ENCODE data around the gene APBA1.
"Not testable (repeated sequence)": the region's sequence is repeated elsewhere in the genome, so short reads cannot be mapped to it uniquely, and the experiment has no call there.

The APBA1 gene

DNA sequence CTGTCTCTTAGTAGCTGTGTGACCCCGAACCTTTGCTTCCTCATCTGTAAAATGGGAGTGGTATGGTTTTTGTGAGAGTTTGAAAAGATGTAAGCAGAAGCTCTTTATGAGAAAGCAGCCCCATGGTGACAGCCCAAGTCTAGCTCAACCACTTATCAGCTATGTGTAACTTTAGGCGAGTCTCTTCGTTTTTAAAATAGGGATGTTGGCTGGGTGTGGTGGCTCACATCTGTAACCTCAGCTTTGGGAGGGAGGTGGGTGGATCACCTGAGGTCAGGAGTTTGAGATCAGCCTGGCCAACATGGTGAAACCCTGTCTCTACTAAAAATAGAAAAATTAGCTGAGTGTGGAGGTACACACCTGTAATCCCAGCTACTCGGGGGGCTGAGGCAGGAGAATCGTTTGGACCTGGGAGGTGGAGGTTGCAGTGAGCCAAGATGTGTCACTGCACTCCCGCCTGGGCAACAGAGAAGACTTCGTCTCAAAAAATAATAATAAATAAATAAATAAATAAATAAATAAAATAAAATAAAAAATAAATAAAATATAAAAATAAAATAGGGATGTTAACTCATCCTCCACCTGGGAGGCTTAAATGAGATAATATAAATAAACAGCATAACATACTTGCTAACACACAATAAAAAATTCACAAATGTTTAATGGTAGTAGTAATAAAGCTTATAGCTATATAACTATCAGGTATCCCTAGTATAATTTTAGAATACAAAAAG is 71.7 kb downstream of the APBA1 start:
- H3K4me3 ChIP-seq (ENCODE audit: control insufficient read depth, low read depth, low read length): no peak overlapping the region
- no peak for DNase-seq (ENCODE audit: low read depth)
- TF ChIP-seq, protein P1, sequence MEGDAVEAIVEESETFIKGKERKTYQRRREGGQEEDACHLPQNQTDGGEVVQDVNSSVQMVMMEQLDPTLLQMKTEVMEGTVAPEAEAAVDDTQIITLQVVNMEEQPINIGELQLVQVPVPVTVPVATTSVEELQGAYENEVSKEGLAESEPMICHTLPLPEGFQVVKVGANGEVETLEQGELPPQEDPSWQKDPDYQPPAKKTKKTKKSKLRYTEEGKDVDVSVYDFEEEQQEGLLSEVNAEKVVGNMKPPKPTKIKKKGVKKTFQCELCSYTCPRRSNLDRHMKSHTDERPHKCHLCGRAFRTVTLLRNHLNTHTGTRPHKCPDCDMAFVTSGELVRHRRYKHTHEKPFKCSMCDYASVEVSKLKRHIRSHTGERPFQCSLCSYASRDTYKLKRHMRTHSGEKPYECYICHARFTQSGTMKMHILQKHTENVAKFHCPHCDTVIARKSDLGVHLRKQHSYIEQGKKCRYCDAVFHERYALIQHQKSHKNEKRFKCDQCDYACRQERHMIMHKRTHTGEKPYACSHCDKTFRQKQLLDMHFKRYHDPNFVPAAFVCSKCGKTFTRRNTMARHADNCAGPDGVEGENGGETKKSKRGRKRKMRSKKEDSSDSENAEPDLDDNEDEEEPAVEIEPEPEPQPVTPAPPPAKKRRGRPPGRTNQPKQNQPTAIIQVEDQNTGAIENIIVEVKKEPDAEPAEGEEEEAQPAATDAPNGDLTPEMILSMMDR (conservative IDR thresholded peaks at IDR 0.05; ENCODE audit: control insufficient read depth, insufficient read depth, low read depth, low read length): no peak

DNA sequence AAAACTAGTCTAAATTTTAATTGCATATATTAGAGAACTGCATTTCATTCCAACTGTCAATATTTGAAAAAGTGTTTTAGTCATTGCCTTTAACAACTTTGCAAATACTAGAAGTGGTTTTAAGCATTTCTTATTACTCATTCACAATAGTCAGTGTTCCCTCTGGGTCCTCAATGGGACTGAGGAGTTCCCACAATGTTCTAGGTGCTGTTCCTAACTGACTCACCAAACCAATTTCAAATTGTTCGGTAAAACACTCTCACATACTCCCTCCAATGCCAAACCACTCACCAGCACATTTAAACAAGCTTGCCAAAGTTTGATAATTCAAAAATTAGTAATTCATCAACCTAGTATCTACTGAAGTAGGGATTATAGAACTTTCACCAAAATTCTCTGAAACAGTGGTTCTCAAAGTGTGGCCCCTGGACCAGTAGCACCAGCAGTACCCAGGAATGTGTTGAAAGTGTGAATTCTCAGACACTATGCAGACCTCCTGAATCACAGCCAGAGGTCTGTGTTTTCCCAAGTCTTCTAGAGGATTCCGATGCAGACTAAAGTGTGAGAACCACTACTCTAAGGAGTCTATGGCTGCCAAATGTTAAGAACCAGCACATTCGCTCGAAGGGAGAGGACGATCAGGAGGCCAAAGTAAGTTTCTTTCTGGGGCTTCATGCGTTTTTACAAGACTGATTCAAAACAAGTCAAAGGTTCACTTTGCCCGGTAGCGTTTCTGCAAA is 72.8 kb downstream of the APBA1 start:
- TF ChIP-seq, protein P1 (conservative IDR thresholded peaks at IDR 0.05; ENCODE audit: control insufficient read depth, insufficient read depth, low read depth, low read length): no peak
- peak; percentile 76 for DNase-seq (ENCODE audit: low read depth)

DNA sequence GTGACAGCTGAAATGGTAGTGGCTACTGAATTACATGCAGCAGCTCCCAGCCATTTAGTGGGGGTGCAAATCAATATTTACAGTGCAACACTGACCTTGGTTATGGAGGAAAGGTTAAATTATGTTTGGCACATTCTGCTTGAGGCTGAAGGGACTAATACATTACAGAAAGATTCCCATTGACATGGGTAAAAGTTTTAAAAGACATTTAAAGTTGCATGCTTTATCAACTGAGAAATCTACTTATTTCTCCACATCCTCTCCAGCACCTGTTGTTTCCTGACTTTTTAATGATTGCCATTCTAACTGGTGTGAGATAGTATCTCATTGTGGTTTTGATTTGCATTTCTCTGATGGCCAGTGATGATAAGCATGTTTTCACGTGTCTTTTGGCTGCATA is 75.3 kb downstream of the APBA1 start:
- not testable (repeated sequence) for H3K4me3 ChIP-seq (ENCODE audit: control insufficient read depth, low read depth, low read length); DNase-seq (ENCODE audit: low read depth)

More for the DNA sequence above, 72.8 kb downstream of the APBA1 start:
- H3K4me3 ChIP-seq (ENCODE audit: control insufficient read depth, low read depth, low read length): no peak overlapping the region

DNA sequence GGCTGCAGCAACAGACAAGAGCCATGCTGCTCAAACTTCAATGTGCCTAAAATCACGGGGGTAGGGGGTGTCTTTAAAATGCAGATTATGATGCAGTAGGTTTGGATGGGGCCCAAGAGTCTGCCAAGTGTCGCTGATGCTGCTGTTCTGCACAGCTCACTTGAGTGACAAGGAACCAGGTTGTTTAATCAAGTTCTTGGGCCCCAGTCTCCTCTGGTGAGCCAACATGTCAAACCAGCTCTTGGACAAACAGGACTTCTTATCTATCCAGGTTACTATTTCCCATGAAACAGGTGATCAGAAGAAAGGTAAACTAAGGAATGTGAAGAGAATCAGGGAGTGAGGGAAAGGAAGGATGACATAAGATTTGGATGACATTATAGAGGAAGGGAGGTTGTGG is 78.0 kb downstream of the APBA1 start:
- no peak overlapping the region for H3K4me3 ChIP-seq (ENCODE audit: control insufficient read depth, low read depth, low read length)
- TF ChIP-seq, protein P1 (conservative IDR thresholded peaks at IDR 0.05; ENCODE audit: control insufficient read depth, insufficient read depth, low read depth, low read length): no peak
- DNase-seq (ENCODE audit: low read depth): no peak

DNA sequence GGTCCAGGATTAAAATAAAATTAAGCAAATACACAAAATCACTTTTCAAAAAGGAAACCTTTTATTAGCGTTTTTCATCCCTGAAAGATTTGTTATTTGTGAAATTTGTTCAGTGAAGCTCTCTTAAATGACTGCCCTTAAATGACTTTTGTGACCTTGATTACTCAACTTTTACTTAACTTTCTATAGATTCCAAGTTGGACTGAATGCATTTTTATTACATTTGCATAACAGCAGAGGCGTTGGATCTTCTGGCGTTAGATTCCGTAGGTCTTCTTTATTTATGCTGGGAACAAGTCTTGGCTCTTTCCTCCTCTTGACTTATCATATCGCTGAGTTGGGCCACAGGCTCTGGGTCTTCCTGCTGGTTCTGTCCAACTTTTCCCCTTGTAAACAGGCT is 78.4 kb downstream of the APBA1 start:
- H3K4me3 ChIP-seq (ENCODE audit: control insufficient read depth, low read depth, low read length): no peak overlapping the region
- TF ChIP-seq, protein P1 (conservative IDR thresholded peaks at IDR 0.05; ENCODE audit: control insufficient read depth, insufficient read depth, low read depth, low read length): no peak
- no peak for DNase-seq (ENCODE audit: low read depth)

DNA sequence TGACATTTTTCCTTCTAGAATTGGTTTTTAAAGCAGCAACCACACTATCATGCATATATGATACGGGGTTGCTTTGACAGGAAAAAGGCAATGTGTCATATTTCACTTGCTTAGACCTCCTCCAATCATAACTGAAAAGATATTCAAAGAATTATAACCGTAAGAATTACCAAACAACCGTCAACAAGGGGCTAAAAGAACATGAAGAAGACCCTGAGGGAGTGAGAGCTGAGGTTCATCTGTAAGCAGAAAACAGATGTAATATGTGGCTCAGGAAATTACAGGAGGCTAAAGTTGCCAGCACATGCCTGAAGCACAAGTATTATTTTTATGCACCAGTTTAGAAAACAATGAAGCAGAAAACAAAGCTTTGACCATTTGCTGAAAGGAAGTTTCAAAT is 78.9 kb downstream of the APBA1 start:
- TF ChIP-seq, protein P1 (conservative IDR thresholded peaks at IDR 0.05; ENCODE audit: control insufficient read depth, insufficient read depth, low read depth, low read length): no peak
- no peak for DNase-seq (ENCODE audit: low read depth)
- H3K4me3 ChIP-seq (ENCODE audit: control insufficient read depth, low read depth, low read length): no peak overlapping the region

DNA sequence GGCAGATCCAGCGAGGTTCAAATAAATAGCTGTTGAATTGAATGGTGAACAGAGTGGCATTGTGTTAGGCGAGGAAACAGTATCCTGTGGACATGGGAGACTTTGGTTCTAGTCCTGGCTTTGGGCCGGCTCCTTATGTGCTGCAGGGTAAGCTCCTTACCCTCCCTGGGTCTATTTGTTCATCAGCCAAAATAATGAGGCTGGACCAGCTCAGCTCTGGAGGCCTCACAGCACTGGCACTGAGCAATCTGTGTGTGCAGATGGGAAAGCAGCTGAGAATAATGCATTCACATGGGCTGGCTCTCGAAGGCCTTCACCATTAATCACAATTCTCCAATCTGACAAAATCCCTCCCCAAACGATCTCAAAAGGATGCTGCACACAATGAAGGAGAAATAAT is 81.9 kb downstream of the APBA1 start:
- DNase-seq (ENCODE audit: low read depth): no peak
- no peak overlapping the region for H3K4me3 ChIP-seq (ENCODE audit: control insufficient read depth, low read depth, low read length)
- TF ChIP-seq, protein P1 (conservative IDR thresholded peaks at IDR 0.05; ENCODE audit: control insufficient read depth, insufficient read depth, low read depth, low read length): no peak
